Measurements from ENCODE around the gene DGKI.

DGKI gene

GRCh38 chr7:137886746-137887145, 40.0 kb upstream of the DGKI start:
- H2AFZ ChIP-seq (ENCODE audit: low read depth, low read length, severe bottlenecking): no peak overlapping the region
- no peaks in the 10 kb centered on the region for H3K27me3 ChIP-seq (ENCODE audit: low read length)
- H3K9me3 ChIP-seq (ENCODE audit: insufficient read depth, low read length): no peaks in the 10 kb centered on the region
- no peak overlapping the region for H3K9ac ChIP-seq (ENCODE audit: low read length)
- no peak overlapping the region for H3K4me2 ChIP-seq (ENCODE audit: low read depth, low read length, poor library complexity, severe bottlenecking)
- TF ChIP-seq CTCF (IDR thresholded peaks at IDR 0.05; ENCODE audit: insufficient read depth, low read length, poor library complexity, severe bottlenecking) (no peak), EZH2phosphoT487 (conservative IDR thresholded peaks at IDR 0.05; ENCODE audit: low read length) (no peak)
- H3K9me2 ChIP-seq (replicated peaks; ENCODE audit: insufficient read depth, low read length): no peaks in the 10 kb centered on the region
- H3K36me3 ChIP-seq (ENCODE audit: low read length): no peaks in the 10 kb centered on the region
- no peaks in the 10 kb centered on the region for H4K20me1 ChIP-seq (ENCODE audit: low read depth, low read length)
- no peaks in the 10 kb centered on the region for H3K79me2 ChIP-seq (ENCODE audit: insufficient read depth, low read length)
- H3K27ac ChIP-seq (ENCODE audit: low read depth, low read length): no peak overlapping the region
- H3F3A ChIP-seq (ENCODE audit: insufficient read depth): no peaks in the 10 kb centered on the region
- H3K4me3 ChIP-seq (ENCODE audit: insufficient read depth, low read length, poor library complexity, severe bottlenecking): no peak overlapping the region

- H3K4me3 ChIP-seq (ENCODE audit: insufficient read depth, low read length, poor library complexity, severe bottlenecking): no peak overlapping the region
- H4K20me1 ChIP-seq (ENCODE audit: low read depth, low read length): no peaks in the 10 kb centered on the region
- no peak overlapping the region for H3K27ac ChIP-seq (ENCODE audit: low read depth, low read length)
- no peak overlapping the region for H2AFZ ChIP-seq (ENCODE audit: low read depth, low read length, severe bottlenecking)
- H3K79me2 ChIP-seq (ENCODE audit: insufficient read depth, low read length): no peaks in the 10 kb centered on the region
- TF ChIP-seq EZH2phosphoT487 (conservative IDR thresholded peaks at IDR 0.05; ENCODE audit: low read length) (no peak), CTCF (IDR thresholded peaks at IDR 0.05; ENCODE audit: insufficient read depth, low read length, poor library complexity, severe bottlenecking) (no peak)
- H3F3A ChIP-seq (ENCODE audit: insufficient read depth): no peaks in the 10 kb centered on the region
- no peak overlapping the region for H3K9ac ChIP-seq (ENCODE audit: low read length)
- no peaks in the 10 kb centered on the region for H3K27me3 ChIP-seq (ENCODE audit: low read length)
- H3K9me3 ChIP-seq (ENCODE audit: insufficient read depth, low read length): no peaks in the 10 kb centered on the region
- no peak overlapping the region for H3K4me2 ChIP-seq (ENCODE audit: low read depth, low read length, poor library complexity, severe bottlenecking)
- H3K9me2 ChIP-seq (replicated peaks; ENCODE audit: insufficient read depth, low read length): no peaks in the 10 kb centered on the region
- H3K36me3 ChIP-seq (ENCODE audit: low read length): no peaks in the 10 kb centered on the region
These were observed 39.5 kb upstream of the DGKI start for GRCh38 chr7:137886281-137886680.

- TF ChIP-seq CTCF (IDR thresholded peaks at IDR 0.05; ENCODE audit: insufficient read depth, low read length, poor library complexity, severe bottlenecking) (no peak), EZH2phosphoT487 (conservative IDR thresholded peaks at IDR 0.05; ENCODE audit: low read length) (no peak)
- Histone ChIP-seq H4K20me1 (ENCODE audit: low read depth, low read length) (no peaks in the 10 kb centered on the region), H3K27ac (ENCODE audit: low read depth, low read length) (no peak overlapping the region), H3K36me3 (ENCODE audit: low read length) (no peaks in the 10 kb centered on the region), H3K9me2 (replicated peaks; ENCODE audit: insufficient read depth, low read length) (no peaks in the 10 kb centered on the region), H3F3A (ENCODE audit: insufficient read depth) (no peaks in the 10 kb centered on the region), H3K4me3 (ENCODE audit: insufficient read depth, low read length, poor library complexity, severe bottlenecking) (no peak overlapping the region), H3K9ac (ENCODE audit: low read length) (no peak overlapping the region), H3K4me2 (ENCODE audit: low read depth, low read length, poor library complexity, severe bottlenecking) (no peak overlapping the region), H3K79me2 (ENCODE audit: insufficient read depth, low read length) (no peaks in the 10 kb centered on the region), H3K9me3 (ENCODE audit: insufficient read depth, low read length) (no peaks in the 10 kb centered on the region), H3K27me3 (ENCODE audit: low read length) (no peaks in the 10 kb centered on the region), H2AFZ (ENCODE audit: low read depth, low read length, severe bottlenecking) (no peak overlapping the region)
These were observed 38.9 kb upstream of the DGKI start for GRCh38 chr7:137885678-137886077.
